Urinary bladder (tissue), 4 donors: ENCODE data around the gene TRIM26. TPM values are rescaled to one million over a fixed set of nuclear protein-coding genes. Genes with fewer than 3 reads are reported as not detected.
A peak's percentile ranks its signal among the peaks of the same experiment; 100 is the strongest.
"Not testable (repeated sequence)": the region's sequence is repeated elsewhere in the genome, so short reads cannot be mapped to it uniquely, and the experiment has no call there.

Source experiments
- DNase-seq: peaks from one replicate; pipeline ENCODE4 v3.0.0-alpha.2; 2015; ENCODE audit errors: extremely low spot score
- H3K27ac ChIP-seq: one replicate; pipeline ENCODE4 v1.5.1; 2013; ENCODE audit warnings: low read depth, mild to moderate bottlenecking, moderate library complexity
- H3K36me3 ChIP-seq: one replicate; pipeline ENCODE4 v1.6.1; 2013; ENCODE audit warnings: mild to moderate bottlenecking, moderate library complexity; ENCODE audit not compliant: insufficient read depth
- H3K4me1 ChIP-seq: one replicate; pipeline ENCODE4 v1.6.1; 2013; ENCODE audit warnings: mild to moderate bottlenecking, moderate library complexity; ENCODE audit not compliant: insufficient read depth
- H3K4me3 ChIP-seq: one replicate; pipeline ENCODE4 v1.5.1; 2013; ENCODE audit warnings: low read depth, low read length
- WGBS: extraction: QIAGEN DNeasy Blood & Tissue Kit; methylation state at CpG from one replicate; pipeline ENCODE4 v1.1.7; 2013; 5-methylcytosine and 5-hydroxymethylcytosine counted together
- polyA plus RNA-seq: library from polyadenylated mRNA; stranded (reverse); fragments of 200-250 nt; gene quantifications from one replicate; pipeline ENCODE4 v1.2.3, GENCODE V29; 2013
- total RNA-seq: library from RNA; depleted of rRNA; stranded (reverse); fragments of >200 nt; gene quantifications from one replicate; pipeline ENCODE4 v1.2.3, GENCODE V29; 2014
- donor health status: healthy with polysubstance abuse.
- donor health status: healthy.

Gene TRIM26
- total and polyA plus RNA-seq, 2 donors, result 13.6 to 35.8 TPM

DNA sequence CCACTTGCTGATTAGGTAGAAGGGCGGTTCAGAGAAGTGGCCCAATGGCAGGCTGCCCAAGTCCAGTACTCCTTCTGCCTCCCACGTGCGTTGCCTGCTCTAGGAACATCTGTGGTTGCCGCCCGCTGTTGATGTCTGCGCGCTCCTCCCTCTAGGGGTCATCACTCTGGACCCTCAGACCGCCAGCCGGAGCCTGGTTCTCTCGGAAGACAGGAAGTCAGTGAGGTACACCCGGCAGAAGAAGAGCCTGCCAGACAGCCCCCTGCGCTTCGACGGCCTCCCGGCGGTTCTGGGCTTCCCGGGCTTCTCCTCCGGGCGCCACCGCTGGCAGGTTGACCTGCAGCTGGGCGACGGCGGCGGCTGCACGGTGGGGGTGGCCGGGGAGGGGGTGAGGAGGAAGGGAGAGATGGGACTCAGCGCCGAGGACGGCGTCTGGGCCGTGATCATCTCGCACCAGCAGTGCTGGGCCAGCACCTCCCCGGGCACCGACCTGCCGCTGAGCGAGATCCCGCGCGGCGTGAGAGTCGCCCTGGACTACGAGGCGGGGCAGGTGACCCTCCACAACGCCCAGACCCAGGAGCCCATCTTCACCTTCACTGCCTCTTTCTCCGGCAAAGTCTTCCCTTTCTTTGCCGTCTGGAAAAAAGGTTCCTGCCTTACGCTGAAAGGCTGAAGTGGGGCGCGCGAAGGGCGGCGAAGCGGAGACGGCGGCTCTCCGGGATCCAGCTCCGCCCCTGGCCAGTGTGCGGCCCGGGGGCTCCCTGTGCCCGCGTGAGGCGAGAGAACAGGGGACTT lies 41.3 kb downstream of the TRIM26 start:
- Histone ChIP-seq H3K4me3 (no peak overlapping the region), H3K36me3 (no peaks in the 10 kb centered on the region), H3K27ac (no peak overlapping the region), H3K4me1 (no peaks in the 10 kb centered on the region)
- DNase-seq, result no peak
- 2% methylated on average over 62 of the region's 62 CpGs for WGBS

GRCh38 chr6:30169658-30170614 lies 43.3 kb downstream of the TRIM26 start:
- Histone ChIP-seq H3K4me1 (no peaks in the 10 kb centered on the region), H3K4me3 (no peak overlapping the region), H3K27ac (no peak overlapping the region), H3K36me3 (no peaks in the 10 kb centered on the region)
- WGBS, result 27% methylated on average over 7 of the region's 7 CpGs
- peak; percentile 8 for DNase-seq

DNA sequence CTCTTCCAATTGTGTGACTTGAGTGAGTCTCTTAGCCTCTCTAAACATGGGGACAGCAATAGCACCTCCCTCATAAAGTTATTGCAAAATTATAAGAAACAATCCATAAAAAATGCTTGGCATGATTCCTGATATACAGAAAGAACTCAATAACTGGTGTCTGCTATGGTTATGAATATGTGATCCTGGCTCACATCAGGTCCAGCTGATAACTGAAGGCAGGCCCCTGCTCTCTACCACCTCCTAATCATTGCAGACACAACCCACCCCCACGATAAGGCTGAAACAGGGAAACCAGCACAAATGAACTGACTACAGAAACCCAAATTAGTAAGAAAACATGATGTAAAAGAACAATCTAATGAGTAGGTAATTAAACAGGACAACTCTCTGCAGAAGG lies 44.5 kb downstream of the TRIM26 start:
- no peaks in the 10 kb centered on the region for H3K36me3 ChIP-seq
- DNase-seq, result no peak
- WGBS, result 56% methylated on average over 1 of the region's 1 CpG
- no peak overlapping the region for H3K27ac ChIP-seq
- no peaks in the 10 kb centered on the region for H3K4me1 ChIP-seq
- no peak overlapping the region for H3K4me3 ChIP-seq

GRCh38 chr6:30167101-30167500 lies 46.1 kb downstream of the TRIM26 start:
- Histone ChIP-seq H3K27ac (no peak overlapping the region), H3K36me3 (no peaks in the 10 kb centered on the region), H3K4me1 (no peaks in the 10 kb centered on the region), H3K4me3 (no peak overlapping the region)
- WGBS, result 66% methylated on average over 6 of the region's 6 CpGs
- no peak for DNase-seq

- WGBS, result 89% methylated on average over 1 of the region's 1 CpG
- not testable (repeated sequence) for DNase-seq, H3K4me3 ChIP-seq, H3K36me3 ChIP-seq, H3K4me1 ChIP-seq, H3K27ac ChIP-seq
Measured at GRCh38 chr6:30165238-30165637, 48.0 kb downstream of the TRIM26 start.

DNA sequence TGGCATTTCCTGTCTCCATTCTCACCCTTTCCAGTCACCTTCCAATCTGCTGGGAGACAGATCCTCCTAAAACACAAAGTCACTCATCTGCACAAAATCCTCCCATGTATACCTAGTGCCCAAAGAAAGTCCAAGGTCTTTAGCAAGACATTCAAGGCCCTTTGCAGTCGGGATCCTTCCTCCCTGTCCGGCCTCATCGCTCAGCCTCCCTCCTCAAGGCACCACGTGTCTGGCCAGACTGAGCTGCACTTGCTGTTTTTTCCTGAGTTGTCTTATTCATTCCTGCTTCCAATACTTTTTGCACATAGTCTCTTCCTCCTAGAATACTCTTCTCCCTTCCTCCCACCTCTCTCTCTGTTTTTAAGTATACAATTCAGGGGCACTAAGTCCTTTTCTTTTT lies 48.5 kb downstream of the TRIM26 start:
- no peak for DNase-seq
- Histone ChIP-seq H3K36me3 (no peaks in the 10 kb centered on the region), H3K4me1 (no peaks in the 10 kb centered on the region), H3K4me3 (no peak overlapping the region), H3K27ac (no peak overlapping the region)
- 80% methylated on average over 4 of the region's 4 CpGs for WGBS

GRCh38 chr6:30163918-30164654 lies 49.1 kb downstream of the TRIM26 start:
- no peak overlapping the region for H3K27ac ChIP-seq
- DNase-seq, result no peak
- 92% methylated on average over 16 of the region's 16 CpGs for WGBS
- no peaks in the 10 kb centered on the region for H3K36me3 ChIP-seq
- H3K4me1 ChIP-seq, result no peaks in the 10 kb centered on the region
- H3K4me3 ChIP-seq, result no peak overlapping the region

DNA sequence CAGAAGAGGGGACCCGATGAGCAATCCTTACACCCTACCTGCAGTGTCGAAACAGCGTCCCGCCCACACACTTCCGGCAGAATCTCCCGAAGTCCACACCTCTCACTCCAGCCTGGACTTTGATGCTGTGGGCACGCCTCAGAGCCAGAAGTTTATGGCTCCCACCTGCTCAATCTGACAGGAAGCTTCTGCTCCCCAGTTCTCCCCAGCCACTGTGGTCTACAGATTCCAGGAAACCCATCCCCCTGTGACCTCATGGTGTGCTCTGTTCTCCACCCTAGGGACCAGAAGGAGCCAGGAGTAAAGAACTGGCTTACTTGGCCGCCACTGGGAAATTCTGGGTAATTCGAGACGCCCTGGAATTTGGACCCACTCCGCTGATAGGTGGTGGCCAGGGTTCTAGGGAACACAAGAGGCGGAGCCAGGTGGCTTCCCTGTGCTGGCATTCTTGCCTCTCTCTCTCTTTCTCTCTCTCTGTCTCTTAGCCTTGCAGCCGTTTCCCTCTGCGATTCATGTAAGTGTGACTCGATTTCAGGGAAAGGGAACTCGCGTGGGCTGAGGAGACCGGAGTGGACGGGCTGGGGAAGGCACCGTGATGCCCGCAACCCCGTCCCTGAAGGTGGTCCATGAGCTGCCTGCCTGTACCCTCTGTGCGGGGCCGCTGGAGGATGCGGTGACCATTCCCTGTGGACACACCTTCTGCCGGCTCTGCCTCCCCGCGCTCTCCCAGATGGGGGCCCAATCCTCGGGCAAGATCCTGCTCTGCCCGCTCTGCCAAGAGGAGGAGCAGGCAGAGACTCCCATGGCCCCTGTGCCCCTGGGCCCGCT lies 49.9 kb downstream of the TRIM26 start, which contains the start of gene TRIM15:
TSS of gene TRIM15 (plus strand) at position 457 of the 828 bp plus-strand sequence. CDS start at position 596, 139 bp downstream.
- Histone ChIP-seq H3K27ac (no peak within 1 kb of the TSS), H3K4me3 (no peak within 1 kb of the TSS), H3K36me3 (no peaks in the 10 kb centered on the region), H3K4me1 (no peaks in the 10 kb centered on the region)
- no peak for DNase-seq
- 78% methylated on average over 31 of the region's 31 CpGs for WGBS

- no peak overlapping the region for H3K4me3 ChIP-seq
- H3K4me1 ChIP-seq, result no peaks in the 10 kb centered on the region
- H3K27ac ChIP-seq, result no peak overlapping the region
- no peak for DNase-seq
- WGBS, result 78% methylated on average over 12 of the region's 12 CpGs
- H3K36me3 ChIP-seq, result no peaks in the 10 kb centered on the region
Measured at GRCh38 chr6:30162265-30163089, 50.7 kb downstream of the TRIM26 start.

DNA sequence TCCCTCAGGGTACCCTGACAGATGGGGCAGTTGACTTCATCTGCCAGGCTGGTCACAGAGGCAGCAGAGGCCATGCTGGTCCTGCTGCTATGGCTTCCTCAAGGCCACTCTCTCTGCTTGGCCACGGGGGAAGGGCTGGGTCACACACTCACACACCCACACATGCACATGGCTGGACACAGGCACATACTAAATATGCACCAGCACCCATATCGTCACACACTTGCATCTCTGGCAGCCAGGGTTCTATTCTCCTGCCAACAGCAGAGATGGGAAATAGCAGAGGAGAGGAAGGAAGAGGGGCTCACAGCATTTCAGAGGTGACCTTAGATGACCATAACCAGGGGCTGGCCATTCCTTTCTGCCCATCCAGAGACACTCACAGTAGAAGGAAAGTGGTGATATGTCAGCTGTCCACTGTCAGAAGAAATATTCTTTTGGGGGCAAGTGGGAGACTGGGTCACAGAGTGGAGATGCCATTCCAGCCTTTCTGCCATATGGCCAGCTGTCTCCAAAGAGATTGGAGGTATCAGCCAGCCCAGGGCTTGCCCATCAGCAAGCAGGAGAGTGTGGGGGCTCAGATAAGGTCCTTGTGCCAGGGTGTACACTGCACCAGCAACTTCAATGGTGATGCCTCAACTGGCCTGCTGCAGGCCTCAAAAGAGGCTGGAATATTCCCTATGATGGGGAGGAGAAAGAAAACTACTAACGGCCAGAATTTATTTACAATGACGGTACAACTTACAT lies 52.2 kb downstream of the TRIM26 start, which contains the start of gene TRIM10:
TSS of gene TRIM10 (minus strand) at position 427 of the 747 bp plus-strand sequence. CDS start at position 74, 353 bp downstream.
- Histone ChIP-seq H3K4me3 (no peak within 1 kb of the TSS), H3K27ac (no peak within 1 kb of the TSS), H3K4me1 (no peaks in the 10 kb centered on the region), H3K36me3 (no peaks in the 10 kb centered on the region)
- no peak for DNase-seq
- 74% methylated on average over 4 of the region's 4 CpGs for WGBS

GRCh38 chr6:30160008-30160784 lies 53.0 kb downstream of the TRIM26 start:
- H3K27ac ChIP-seq, result no peak overlapping the region
- DNase-seq, result no peak
- no peaks in the 10 kb centered on the region for H3K36me3 ChIP-seq
- no peaks in the 10 kb centered on the region for H3K4me1 ChIP-seq
- 78% methylated on average over 17 of the region's 17 CpGs for WGBS
- no peak overlapping the region for H3K4me3 ChIP-seq
